NK-92 treated with Interleukin-12 subunit alpha and Interleukin-12 subunit beta, amount 100 ng/mL, for 24 hours (cell line): ENCODE measurements around the gene CDH6.

Experiments used
- DNase-seq: peaks from one replicate; lab custom pipeline; 2025; lab: John Stamatoyannopoulos, UW

Gene CDH6

GRCh38 chr5:31197183-31197582 lies 3.7 kb downstream of the CDH6 start:
- no peak for DNase-seq

GRCh38 chr5:31204958-31205357 lies 11.5 kb downstream of the CDH6 start:
- no peak for DNase-seq

GRCh38 chr5:31208043-31208442 lies 14.6 kb downstream of the CDH6 start:
- DNase-seq = no peak

GRCh38 chr5:31209334-31209733 lies 15.8 kb downstream of the CDH6 start:
- DNase-seq = no peak

GRCh38 chr5:31211098-31211497 lies 17.6 kb downstream of the CDH6 start:
- DNase-seq = no peak

GRCh38 chr5:31213257-31213656 lies 19.8 kb downstream of the CDH6 start:
- DNase-seq = no peak

GRCh38 chr5:31213705-31214121 lies 20.2 kb downstream of the CDH6 start:
- no peak for DNase-seq

GRCh38 chr5:31214229-31214628 lies 20.7 kb downstream of the CDH6 start:
- no peak for DNase-seq

- DNase-seq = no peak
These were observed 21.8 kb downstream of the CDH6 start for GRCh38 chr5:31215236-31215635.

- no peak for DNase-seq
These were observed 24.0 kb downstream of the CDH6 start for GRCh38 chr5:31217446-31217845.

GRCh38 chr5:31218978-31219377 lies 25.5 kb downstream of the CDH6 start:
- DNase-seq = no peak

GRCh38 chr5:31221001-31221400 lies 27.5 kb downstream of the CDH6 start:
- DNase-seq = no peak

GRCh38 chr5:31225118-31225517 lies 31.6 kb downstream of the CDH6 start:
- DNase-seq = no peak

- DNase-seq = no peak
These were observed 32.1 kb downstream of the CDH6 start for GRCh38 chr5:31225613-31226012.

- DNase-seq = no peak
These were observed 33.2 kb downstream of the CDH6 start for GRCh38 chr5:31226651-31227050.

- DNase-seq = no peak
These were observed 35.8 kb downstream of the CDH6 start for GRCh38 chr5:31229266-31229665.

GRCh38 chr5:31231177-31231838 lies 37.8 kb downstream of the CDH6 start:
- DNase-seq = no peak

- no peak for DNase-seq
These were observed 38.9 kb downstream of the CDH6 start for GRCh38 chr5:31232273-31232888.

GRCh38 chr5:31235381-31235780 lies 41.9 kb downstream of the CDH6 start:
- no peak for DNase-seq

GRCh38 chr5:31236339-31236738 lies 42.9 kb downstream of the CDH6 start:
- DNase-seq = no peak

GRCh38 chr5:31237174-31237573 lies 43.7 kb downstream of the CDH6 start:
- DNase-seq = no peak

- no peak for DNase-seq
These were observed 45.0 kb downstream of the CDH6 start for GRCh38 chr5:31238497-31238896.

- DNase-seq = no peak
These were observed 51.4 kb downstream of the CDH6 start for GRCh38 chr5:31244921-31245320.

- DNase-seq = no peak
These were observed 53.9 kb downstream of the CDH6 start for GRCh38 chr5:31247381-31247780.
